K562 (cell line): ENCODE data around the gene CSMD2. TPM values are rescaled to one million over a fixed set of nuclear protein-coding genes. Genes with fewer than 3 reads are reported as not detected.

Experiments used
- ATAC-seq: fragments of 200-7000 bp; cut with Tn5 transposase; 3 replicates; pipeline ENCODE4 v1.9.1; 2020; ENCODE audit warnings: moderate library complexity
- BruUV-seq: library from RNA; stranded (reverse); fragments of 400-500 nt; replicated peaks from 2 replicates; lab custom pipeline; 2021; lab: Mats Ljungman, UMichigan
- CTCF ChIA-PET: fragments of 300-600 bp; formaldehyde crosslinking; extraction: SDS; loops from one replicate; lab custom pipeline; 2021; ENCODE audit warnings: low intra/inter-chr PET ratio; lab: Yijun Ruan, JAX
- POLR2A ChIA-PET: fragments of 300-600, 350-650 bp; sonication (Branson Sonifier 250); formaldehyde crosslinking; extraction: SDS; loops from one replicate; lab custom pipeline; 2021; ENCODE audit warnings: antibody characterized with exemption, inconsistent platforms; lab: Yijun Ruan, JAX
- DNase-seq, 4 experiments: peaks; one replicate each; pipeline versions ENCODE4 v3.0.0 to v3.0.0-alpha.2; 2011 to 2018; ENCODE audit warnings: low spot score in 3 of 4, mixed read lengths in 3 of 4; ENCODE audit errors: extremely low read depth in 1 of 4
- FAIRE-seq: peaks from 2 replicates; lab custom pipeline; 2011; peaks lifted over from hg19 to GRCh38; lab: Jason Lieb, UNC
- H2AFZ ChIP-seq: 2 replicates; pipeline ENCODE4 v1.6.0; 2011; ENCODE audit warnings: low read depth, low read length, control low read depth, inconsistent platforms
- H3K27ac ChIP-seq: fragments of 200-600 bp; 3 replicates; pipeline ENCODE4 v1.8.0; 2011; ENCODE audit warnings: low read depth, mild to moderate bottlenecking, control low read depth, inconsistent platforms, low read length, moderate library complexity, mixed read lengths; ENCODE audit errors: extremely low read depth
- H3K27me3 ChIP-seq, 2 experiments: fragments of 300-600 bp in 1 of 2; 2 replicates in 1 of 2; 3 replicates in 1 of 2; pipeline versions ENCODE4 v1.6.0 to v1.8.0; 2011; ENCODE audit warnings: inconsistent platforms in 2 of 2, low read length in 2 of 2, mild to moderate bottlenecking in 1 of 2, mixed read lengths in 1 of 2, moderate library complexity in 1 of 2; ENCODE audit not compliant: control insufficient read depth in 2 of 2, insufficient read depth in 2 of 2
- H3K36me3 ChIP-seq: fragments of 300-600 bp; 3 replicates; pipeline ENCODE4 v1.8.0; 2011; ENCODE audit warnings: mild to moderate bottlenecking, low read length, inconsistent platforms; ENCODE audit not compliant: control insufficient read depth, insufficient read depth
- H3K4me1 ChIP-seq, 2 experiments: fragments of 200-600 bp in 1 of 2; replicated peaks in 1 of 2; 2 replicates in 1 of 2; 3 replicates in 1 of 2; pipeline versions ENCODE4 v1.5.1 to v1.8.0; 2011; ENCODE audit warnings: inconsistent platforms in 2 of 2, low read length in 2 of 2, mild to moderate bottlenecking in 1 of 2, mixed read lengths in 1 of 2, moderate library complexity in 1 of 2; ENCODE audit not compliant: control insufficient read depth in 2 of 2, insufficient read depth in 2 of 2
- H3K4me2 ChIP-seq: 2 replicates; pipeline ENCODE4 v1.6.1; 2011; ENCODE audit warnings: low read length, control low read depth, inconsistent platforms, mixed read lengths; ENCODE audit not compliant: insufficient read depth
- H3K4me3 ChIP-seq: fragments of 200-600 bp; sonication (generic), shearing (Covaris generic); 2 replicates; pipeline ENCODE4 v1.5.1; 2016; ENCODE audit warnings: control low read depth, inconsistent platforms
- H3K79me2 ChIP-seq: fragments of 200-600 bp; 3 replicates; pipeline ENCODE4 v1.8.0; 2011; ENCODE audit warnings: low read length, inconsistent platforms; ENCODE audit not compliant: control insufficient read depth, insufficient read depth
- H3K9ac ChIP-seq, 2 experiments: 2 replicates each; pipeline versions ENCODE4 v1.6.0 to v1.6.1; 2011; ENCODE audit warnings: low read depth in 2 of 2, low read length in 2 of 2, control low read depth in 1 of 2, inconsistent platforms in 1 of 2, mild to moderate bottlenecking in 1 of 2, mixed read lengths in 1 of 2; ENCODE audit not compliant: insufficient read depth in 1 of 2
- H3K9me1 ChIP-seq: one replicate; pipeline ENCODE4 v1.6.0; 2011; ENCODE audit warnings: inconsistent platforms, mild to moderate bottlenecking, low read length, moderate library complexity; ENCODE audit not compliant: control insufficient read depth, insufficient read depth
- H3K9me3 ChIP-seq: replicated peaks from 2 replicates; pipeline ENCODE4 v1.5.1; 2011; ENCODE audit warnings: low read depth, low read length, inconsistent platforms; ENCODE audit not compliant: control insufficient read depth, insufficient read depth
- H4K20me1 ChIP-seq: replicated peaks from 2 replicates; pipeline ENCODE4 v1.6.1; 2011; ENCODE audit warnings: low read length, inconsistent platforms, mixed read lengths; ENCODE audit not compliant: control insufficient read depth, insufficient read depth
- BMI1 ChIP-seq: fragments of 150-350 bp; IDR thresholded peaks from 2 replicates; pipeline ENCODE4 v1.6.1; 2014; ENCODE audit warnings: low read length
- CBX5 ChIP-seq: IDR thresholded peaks from 2 replicates; pipeline ENCODE4 v1.6.1; 2014; ENCODE audit warnings: low read depth, borderline replicate concordance
- DIDO1 ChIP-seq: fragments of 450-650 bp; IDR thresholded peaks from 2 replicates; pipeline ENCODE4 v1.6.1; 2016; ENCODE audit warnings: low read depth, missing biosample characterization, missing genetic modification characterization
- ELF4 ChIP-seq: fragments of 450-650 bp; formaldehyde crosslinking; IDR thresholded peaks from 2 replicates; pipeline ENCODE4 v1.4.0; 2022; ENCODE audit warnings: missing genetic modification characterization
- IRF2 ChIP-seq: sonication (generic); formaldehyde crosslinking; IDR thresholded peaks from 2 replicates; pipeline ENCODE4 v1.8.1; 2022; ENCODE audit warnings: mild to moderate bottlenecking, missing genetic modification reagents
- NEUROD1 ChIP-seq: fragments of 150-350 bp; IDR thresholded peaks from 2 replicates; pipeline ENCODE4 v1.6.1; 2014; ENCODE audit warnings: borderline replicate concordance, low read length, low read depth; ENCODE audit not compliant: partially characterized antibody
- POLR2AphosphoS5 ChIP-seq: IDR thresholded peaks from 2 replicates; pipeline ENCODE4 v1.6.1; 2011; ENCODE audit warnings: mild to moderate bottlenecking, low read depth, low read length, moderate library complexity; ENCODE audit not compliant: control insufficient read depth, insufficient read depth
- SIRT6 ChIP-seq: IDR thresholded peaks from one replicate; pipeline ENCODE4 v1.6.1; 2012; ENCODE audit warnings: low read depth, mild to moderate bottlenecking, control low read depth, inconsistent platforms, low read length, moderate library complexity
- SREBF2 ChIP-seq: sonication (generic); formaldehyde crosslinking; IDR thresholded peaks from 2 replicates; pipeline ENCODE4 v1.4.0; 2020; ENCODE audit warnings: mild to moderate bottlenecking, missing genetic modification reagents
- STAG1 ChIP-seq: sonication (generic); formaldehyde crosslinking; IDR thresholded peaks from 2 replicates; pipeline ENCODE4 v1.5.0; 2020; ENCODE audit warnings: missing genetic modification reagents, borderline replicate concordance
- TFAP4 ChIP-seq: sonication (generic); formaldehyde crosslinking; IDR thresholded peaks from 2 replicates; pipeline ENCODE4 v1.8.0; 2022; ENCODE audit warnings: missing genetic modification reagents, mild to moderate bottlenecking, moderate library complexity, borderline replicate concordance
- ZNF140 ChIP-seq: fragments of 250-450 bp; sonication (Bioruptor Pico); IDR thresholded peaks from 2 replicates; pipeline ENCODE4 v1.8.0; 2021; ENCODE audit warnings: moderate library complexity, mild to moderate bottlenecking, inconsistent platforms
- ZNF232 ChIP-seq: sonication (generic); formaldehyde crosslinking; IDR thresholded peaks from 2 replicates; pipeline ENCODE4 v1.8.0; 2022; ENCODE audit warnings: mild to moderate bottlenecking, missing genetic modification reagents
- WGBS: fragments of 100-300 bp; shearing (Covaris generic); methylation state at CpG from one replicate; pipeline ENCODE4 v1.1.6; 2016; ENCODE audit warnings: low coverage, mixed read lengths; ENCODE audit not compliant: insufficient coverage; ENCODE audit errors: missing lambda C conversion rate; 5-methylcytosine and 5-hydroxymethylcytosine counted together
- in situ Hi-C: fragments of 300-500 bp; cut with MboI; formaldehyde crosslinking; loops from 4 replicates; pipeline ENCODE4 v1.15.0; 2018; ENCODE audit warnings: inconsistent platforms, mixed read lengths
- intact Hi-C: fragments of 100-400 bp; cut with micrococcal nuclease; formaldehyde crosslinking; loops from 2 replicates; pipeline ENCODE4 v1.14.2; 2022
- polyA plus RNA-seq, 8 experiments: library from polyadenylated mRNA; depleted of rRNA in 4 of 8; stranded (reverse) in 5 of 8; unstranded in 3 of 8; fragments of >200 nt; fragmentation: Nextera tagmentation in 2 of 8; fragmentation: Illumina TruSeq in 1 of 8; extraction: Ambion mirVana in 2 of 8; extraction: Trizol in 1 of 8; gene quantifications; 2 replicates each; pipeline versions ENCODE4 v1.2.1 to v1.2.3, GENCODE V29; 2011 to 2014; ENCODE audit warnings: inconsistent platforms in 1 of 8, missing spikeins in 1 of 8
- total RNA-seq, 7 experiments: library from RNA; depleted of rRNA in 6 of 7; stranded (reverse); fragments of >200 nt in 6 of 7; fragmentation: Illumina TruSeq in 2 of 7; extraction: Trizol in 2 of 7; gene quantifications; 2 replicates each; pipeline versions ENCODE4 v1.2.1 to v1.2.3, GENCODE V29; 2011 to 2021; ENCODE audit warnings: low replicate concordance in 1 of 7
- TF ChIP-seq, protein P1 (sequence below), 2 experiments: IDR thresholded peaks in 1 of 2; conservative IDR thresholded peaks in 1 of 2; 2 replicates each; pipeline ENCODE4 v1.6.1; 2016; ENCODE audit warnings: low read depth in 2 of 2, mild to moderate bottlenecking in 1 of 2, missing compliant biosample characterization in 1 of 2, missing genetic modification characterization in 1 of 2, moderate library complexity in 1 of 2
- TF ChIP-seq, protein P2 (sequence below): fragments of 450-650 bp; formaldehyde crosslinking; IDR thresholded peaks from 2 replicates; pipeline ENCODE4 v1.4.0; 2022; ENCODE audit warnings: missing genetic modification characterization

CSMD2 gene
- total and polyA plus RNA-seq, 9 of the 15 experiments (the other 6 are each of a cell fraction or from before 2014, with no cell fraction given) = not detected

DNA sequence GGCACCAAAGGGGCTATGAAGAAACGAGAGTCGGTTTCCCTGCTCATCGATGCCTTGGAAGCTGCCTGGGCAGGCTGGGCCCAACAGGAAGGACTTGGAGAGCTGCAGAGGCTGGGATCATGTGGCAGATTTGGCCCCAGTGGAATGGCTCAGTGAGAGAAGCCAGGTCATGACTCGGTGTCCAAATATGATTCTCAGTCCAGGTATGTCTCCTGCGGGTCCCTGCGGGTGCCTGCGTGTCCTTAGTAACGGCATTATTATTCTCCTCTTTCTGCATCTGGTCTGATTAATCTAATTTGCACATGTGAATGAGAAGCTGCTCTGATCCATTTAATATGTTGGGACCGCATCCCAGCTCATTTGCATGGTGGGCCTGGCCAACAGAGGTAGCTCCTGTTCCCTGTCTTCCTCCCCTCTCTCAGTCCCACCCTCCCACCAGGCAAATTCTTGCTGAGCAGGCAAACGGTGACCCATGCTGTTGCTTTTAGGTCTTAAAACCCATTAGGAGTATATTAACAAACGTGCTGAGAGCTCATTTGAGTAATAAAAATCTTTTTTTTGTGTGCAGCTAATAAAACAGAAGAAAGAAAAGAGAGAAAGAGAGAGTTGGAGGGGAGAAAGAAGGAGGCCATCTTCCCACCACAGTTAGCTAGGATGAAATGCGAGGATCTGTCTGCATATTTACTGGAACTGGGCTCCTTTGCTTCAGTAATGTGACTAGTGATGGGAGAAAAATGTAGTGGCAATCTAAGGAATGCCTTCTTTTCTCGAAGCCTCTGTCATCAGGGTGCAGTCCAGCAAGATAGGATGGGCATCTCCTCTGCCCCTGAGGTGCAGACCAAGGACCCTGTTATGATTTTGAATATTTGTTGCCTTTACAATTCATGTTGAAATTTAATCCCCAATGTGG, 167.6 kb downstream of the CSMD2 start:
- no peak for ATAC-seq
- in situ Hi-C loops = no loop called here
- no peak overlapping the region for H3K4me3 ChIP-seq

More for the DNA sequence above, 167.6 kb downstream of the CSMD2 start:
- H3K9ac ChIP-seq = no peak overlapping the region
- WGBS = under 1% methylated on average over 13 of the region's 13 CpGs
- no peak overlapping the region for H2AFZ ChIP-seq
- H3K27ac ChIP-seq = no peak overlapping the region
- intact Hi-C loops = no loop called here
- no peak overlapping the region for H3K4me2 ChIP-seq
- no peak for DNase-seq
- FAIRE-seq = no peak
- ChIA-PET POLR2A (interaction anchor here (0.6 to 1.0 kb wide), 4 partner anchors 9 to 1639 kb away, joined by 3 to 4 read pairs (median 3); no protein-coding TSS in a partner anchor), CTCF (no interaction called here)
- BruUV-seq = no TSS peak
- H3K9me1 ChIP-seq = no peaks in the 10 kb centered on the region
- H4K20me1 ChIP-seq = no peaks in the 10 kb centered on the region
- TF ChIP-seq TFAP4 (CRISPR knock-in tag) (no peak), STAG1 (CRISPR knock-in tag) (no peak), SREBF2 (CRISPR knock-in tag) (no peak), DIDO1 (tag) (no peak), ZNF140 (CRISPR knock-in tag) (no peak), ELF4 (CRISPR knock-in tag) (no peak), ZNF232 (no peak), CBX5 (no peak), POLR2AphosphoS5 (no peak), SIRT6 (no peak), IRF2 (CRISPR knock-in tag) (no peak), NEUROD1 (no peak), BMI1 (no peak)
- TF ChIP-seq, protein P1, sequence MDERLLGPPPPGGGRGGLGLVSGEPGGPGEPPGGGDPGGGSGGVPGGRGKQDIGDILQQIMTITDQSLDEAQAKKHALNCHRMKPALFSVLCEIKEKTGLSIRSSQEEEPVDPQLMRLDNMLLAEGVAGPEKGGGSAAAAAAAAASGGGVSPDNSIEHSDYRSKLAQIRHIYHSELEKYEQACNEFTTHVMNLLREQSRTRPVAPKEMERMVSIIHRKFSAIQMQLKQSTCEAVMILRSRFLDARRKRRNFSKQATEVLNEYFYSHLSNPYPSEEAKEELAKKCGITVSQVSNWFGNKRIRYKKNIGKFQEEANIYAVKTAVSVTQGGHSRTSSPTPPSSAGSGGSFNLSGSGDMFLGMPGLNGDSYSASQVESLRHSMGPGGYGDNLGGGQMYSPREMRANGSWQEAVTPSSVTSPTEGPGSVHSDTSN (CRISPR knock-in tag; IDR thresholded peaks at IDR 0.05; ENCODE audit: low read depth) = no peak
- TF ChIP-seq, protein P1 (tag; conservative IDR thresholded peaks at IDR 0.05; ENCODE audit: low read depth) = no peak
- TF ChIP-seq, protein P2, sequence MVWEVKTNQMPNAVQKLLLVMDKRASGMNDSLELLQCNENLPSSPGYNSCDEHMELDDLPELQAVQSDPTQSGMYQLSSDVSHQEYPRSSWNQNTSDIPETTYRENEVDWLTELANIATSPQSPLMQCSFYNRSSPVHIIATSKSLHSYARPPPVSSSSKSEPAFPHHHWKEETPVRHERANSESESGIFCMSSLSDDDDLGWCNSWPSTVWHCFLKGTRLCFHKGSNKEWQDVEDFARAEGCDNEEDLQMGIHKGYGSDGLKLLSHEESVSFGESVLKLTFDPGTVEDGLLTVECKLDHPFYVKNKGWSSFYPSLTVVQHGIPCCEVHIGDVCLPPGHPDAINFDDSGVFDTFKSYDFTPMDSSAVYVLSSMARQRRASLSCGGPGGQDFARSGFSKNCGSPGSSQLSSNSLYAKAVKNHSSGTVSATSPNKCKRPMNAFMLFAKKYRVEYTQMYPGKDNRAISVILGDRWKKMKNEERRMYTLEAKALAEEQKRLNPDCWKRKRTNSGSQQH (CRISPR knock-in tag) = no peak
- H3K9me3 ChIP-seq = no peaks in the 10 kb centered on the region
- peaks cover 0 to 9% of the 10 kb centered on the region in 2 experiments; a peak in 2 of 5 replicates for H3K27me3 ChIP-seq
- H3K4me1 ChIP-seq = no peaks in the 10 kb centered on the region
- H3K36me3 ChIP-seq = no peaks in the 10 kb centered on the region
- no peaks in the 10 kb centered on the region for H3K79me2 ChIP-seq
